Stimulated activated CD4-positive, alpha-beta T cell treated with anti-CD3 and anti-CD28 coated beads, Interleukin-4, amount 100 ng/mL, for 4 hours (primary cell): Measurements from ENCODE around the gene GPBP1.
A peak's percentile ranks its signal among the peaks of the same experiment; 100 is the strongest.
"Not testable (repeated sequence)": the region's sequence is repeated elsewhere in the genome, so short reads cannot be mapped to it uniquely, and the experiment has no call there.

Experiments used
- DNase-seq, 2 experiments: peaks; one replicate each; pipeline ENCODE4 v3.0.0-alpha.2; 2020

Gene GPBP1

GRCh38 chr5:57173319-57174127 is at the start of gene GPBP1:
Gene GPBP1 (plus strand): TSS chr5:57174059. CDS start chr5:57214131, 40,072 bp downstream.
- peak; percentile 97 to 98 for DNase-seq

GRCh38 chr5:57128325-57128724 is 45.5 kb upstream of the GPBP1 start:
- DNase-seq: no peak

- no peak for DNase-seq
These were observed 40.3 kb upstream of the GPBP1 start for GRCh38 chr5:57133574-57133973.

GRCh38 chr5:57137401-57137800 is 36.5 kb upstream of the GPBP1 start:
- DNase-seq: no peak

- DNase-seq: no peak
These were observed 21.5 kb upstream of the GPBP1 start for GRCh38 chr5:57152316-57152715.

- DNase-seq: no peak
These were observed 18.8 kb upstream of the GPBP1 start for GRCh38 chr5:57155033-57155432.

- DNase-seq: no peak
These were observed 16.7 kb upstream of the GPBP1 start for GRCh38 chr5:57157131-57157530.

GRCh38 chr5:57157666-57158065 is 16.2 kb upstream of the GPBP1 start:
- DNase-seq: no peak

GRCh38 chr5:57163553-57164006 is 10.3 kb upstream of the GPBP1 start:
- no peak for DNase-seq

- no peak for DNase-seq
These were observed 9.7 kb upstream of the GPBP1 start for GRCh38 chr5:57164124-57164523.

GRCh38 chr5:57165171-57165570 is 8.7 kb upstream of the GPBP1 start:
- DNase-seq: not testable (repeated sequence)

- no peak for DNase-seq
These were observed 7.6 kb upstream of the GPBP1 start for GRCh38 chr5:57166276-57166675.

- no peak for DNase-seq
These were observed 6.7 kb upstream of the GPBP1 start for GRCh38 chr5:57167201-57167600.

- not testable (repeated sequence) for DNase-seq
These were observed 3.7 kb upstream of the GPBP1 start for GRCh38 chr5:57170116-57170515.

GRCh38 chr5:57171816-57172465 is 1.9 kb upstream of the GPBP1 start:
- peak; percentile 18 to 42 for DNase-seq

- DNase-seq: no peak
These were observed 1.2 kb upstream of the GPBP1 start for GRCh38 chr5:57172466-57173318.

GRCh38 chr5:57174128-57174889 is 450 bp downstream of the GPBP1 start:
- DNase-seq: peak in 1 of 2 experiments; percentile 35

- no peak for DNase-seq
These were observed 1.1 kb downstream of the GPBP1 start for GRCh38 chr5:57174890-57175510.

- peak in 1 of 2 experiments; percentile 36 for DNase-seq
These were observed 1.9 kb downstream of the GPBP1 start for GRCh38 chr5:57175551-57176309.

GRCh38 chr5:57176350-57176857 is 2.5 kb downstream of the GPBP1 start:
- no peak for DNase-seq
